ENCODE data around the gene UROS.

- TF ChIP-seq POLR2A (IDR thresholded peaks at IDR 0.05; ENCODE audit: low read length) = no peak
- TF ChIP-seq GATA1 (IDR thresholded peaks at IDR 0.05; ENCODE audit: low read depth, low read length) = no peak
These were observed 45.3 kb downstream of the UROS start for GRCh38 chr10:125777806-125778205.

Data from erythroblast (primary cell).